Stimulated activated CD8-positive, alpha-beta memory T cell treated with anti-CD3 and anti-CD28 coated beads, Interleukin-7, amount 100 ng/mL, for 4 hours (primary cell): ENCODE data around the gene CSNK1A1L.
"Not testable (repeated sequence)": the region's sequence is repeated elsewhere in the genome, so short reads cannot be mapped to it uniquely, and the experiment has no call there.

Source experiments
- DNase-seq, 2 donors: peaks; one replicate each; pipeline ENCODE4 v3.0.0-alpha.2; 2020; ENCODE audit warnings: low read depth in 2 of 2

The CSNK1A1L gene

DNA sequence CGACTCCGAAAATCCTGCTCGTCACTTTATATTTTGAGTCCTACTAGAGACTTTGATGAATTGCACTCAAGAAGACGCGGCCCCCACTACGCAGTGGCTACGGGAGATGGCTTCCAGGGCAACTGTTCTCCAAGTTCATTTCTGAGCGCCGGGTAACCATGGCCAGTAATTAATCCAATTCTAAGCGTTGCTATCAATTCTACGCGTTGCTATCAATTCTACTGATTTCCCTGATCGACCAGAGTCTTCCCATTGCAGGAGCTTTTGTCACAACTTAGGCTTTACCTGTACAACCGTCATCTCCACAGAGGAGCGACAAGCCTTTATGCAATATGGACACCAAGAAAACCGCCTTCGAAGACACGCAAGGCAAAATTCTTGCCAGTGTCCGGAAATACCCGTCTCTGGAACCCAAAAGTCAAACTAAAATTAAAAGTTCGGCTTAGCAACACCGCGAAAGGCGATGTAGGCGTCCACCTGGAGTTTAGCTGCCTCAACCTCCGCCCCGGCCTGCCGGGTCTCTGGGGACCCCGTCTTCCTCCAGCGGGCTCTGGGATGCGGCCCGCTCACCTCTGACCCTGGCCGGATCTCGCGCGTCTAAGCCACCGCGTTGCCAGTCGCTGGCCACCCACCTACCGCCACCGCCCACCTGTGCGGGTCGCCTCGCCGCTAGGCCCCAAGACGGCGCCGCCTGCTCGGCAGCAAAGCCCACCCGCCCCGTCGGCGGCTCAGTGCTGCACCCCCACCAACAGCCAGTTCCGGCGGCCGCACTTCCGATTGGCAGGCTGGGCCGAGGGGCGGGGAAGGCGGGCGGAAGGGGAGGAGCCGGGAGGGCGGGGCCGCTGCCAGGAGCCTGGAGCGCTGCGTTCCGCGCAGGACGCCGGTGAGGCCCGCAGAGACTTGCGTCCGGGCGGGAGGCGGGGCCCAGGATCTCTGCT is 46.3 kb downstream of the CSNK1A1L start, which contains the start of gene SUPT20H:
Gene SUPT20H, minus strand, starts transcription at position 779 of the 938 bp plus-strand sequence. CDS start 8,198 bp downstream, outside the sequence.
- peak; percentile 85 to 92 for DNase-seq

DNA sequence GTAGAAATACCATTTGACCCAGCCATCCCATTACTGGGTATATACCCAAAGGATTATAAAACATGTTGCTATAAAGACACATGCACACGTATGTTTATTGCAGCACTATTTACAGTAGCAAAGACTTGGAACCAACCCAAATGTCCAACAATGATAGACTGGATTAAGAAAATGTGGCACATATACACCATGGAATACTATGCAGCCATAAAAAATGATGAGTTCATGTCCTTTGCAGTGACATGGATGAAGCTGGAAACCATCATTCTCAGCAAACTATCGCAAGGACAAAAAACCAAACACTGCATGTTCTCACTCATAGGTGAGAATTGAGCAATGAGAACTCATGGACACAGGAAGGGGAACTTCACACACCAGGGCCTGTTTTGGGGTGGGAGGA is 49.2 kb downstream of the CSNK1A1L start:
- DNase-seq, result not testable (repeated sequence)
